GM21737 (cell line): ENCODE data around the gene DFFA.
"Not testable (repeated sequence)": the region's sequence is repeated elsewhere in the genome, so short reads cannot be mapped to it uniquely, and the experiment has no call there.

ENCODE experiments used
- ATAC-seq: cut with Tn5 transposase; IDR thresholded peaks from one replicate; pipeline ENCODE4 v1.9.1; 2021; ENCODE audit warnings: mild to moderate bottlenecking, moderate library complexity; ENCODE audit not compliant: unreplicated experiment

Gene DFFA

DNA sequence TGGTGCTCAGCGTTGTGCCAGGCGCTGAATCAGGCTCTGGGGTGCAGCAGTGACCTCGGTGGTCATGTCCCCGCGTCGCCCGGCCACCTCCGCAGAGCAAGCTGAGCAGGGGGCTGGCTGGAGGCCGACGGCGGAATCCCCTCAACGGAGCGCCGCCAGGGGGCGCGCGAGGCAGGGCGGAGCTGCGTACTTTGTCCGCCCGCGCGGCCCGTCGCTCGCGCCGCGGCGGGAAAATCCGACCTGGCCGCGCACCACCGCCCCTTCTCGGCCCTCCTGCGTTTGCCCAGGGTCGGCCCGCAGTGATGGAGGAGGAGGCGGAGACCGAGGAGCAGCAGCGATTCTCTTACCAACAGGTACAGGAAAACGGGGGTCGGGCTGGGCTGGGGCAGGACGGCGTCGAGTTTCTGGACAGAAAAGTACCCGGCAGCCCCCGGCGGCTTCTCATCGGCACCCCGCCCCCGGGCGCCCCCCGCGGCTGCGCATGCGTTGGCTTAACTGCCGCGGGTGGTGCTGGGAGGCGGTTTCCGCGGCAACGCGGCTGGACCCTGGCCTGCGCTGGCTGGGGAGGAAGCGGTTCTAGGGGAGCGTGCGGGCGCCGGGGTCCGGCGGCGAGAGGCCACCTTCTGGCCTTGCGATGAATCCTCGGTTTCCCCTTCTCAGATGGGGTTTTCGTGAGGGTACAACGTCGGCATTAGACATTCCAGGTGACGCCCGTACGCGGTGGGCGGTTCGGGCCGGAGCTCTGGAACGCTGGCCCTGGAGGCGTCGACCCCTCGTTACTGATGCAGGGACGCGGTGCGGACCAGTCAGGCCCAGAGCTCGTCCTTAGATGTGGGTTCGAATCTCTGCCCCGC, 41.9 kb downstream of the DFFA start, which contains the start of gene CENPS:
Gene CENPS (plus strand): TSS at position 218 of the 854 bp plus-strand sequence. CDS start 85 bp downstream, at position 303.
- peak; percentile 73 for ATAC-seq

GRCh38 chr1:10429868-10430215, 42.5 kb downstream of the DFFA start:
- ATAC-seq: no peak

GRCh38 chr1:10428984-10429383, 43.3 kb downstream of the DFFA start:
- no peak for ATAC-seq

DNA sequence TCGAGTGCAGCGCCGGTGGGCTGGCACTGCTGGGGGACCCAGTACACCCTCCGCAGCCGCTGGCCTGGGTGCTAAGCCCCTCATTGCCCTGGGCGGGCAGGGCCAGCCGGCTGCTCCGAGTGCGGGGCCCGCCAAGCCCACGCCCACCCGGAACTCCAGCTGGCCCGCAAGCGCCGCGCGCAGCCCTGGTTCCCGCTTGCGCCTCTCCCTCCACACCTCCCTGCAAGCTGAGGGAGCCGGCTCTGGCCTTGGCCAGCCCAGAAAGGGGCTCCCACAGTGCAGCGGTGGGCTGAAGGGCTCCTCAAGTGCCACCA, 45.8 kb downstream of the DFFA start:
- ATAC-seq: not testable (repeated sequence)

GRCh38 chr1:10425826-10426534, 46.3 kb downstream of the DFFA start:
- ATAC-seq: not testable (repeated sequence)

DNA sequence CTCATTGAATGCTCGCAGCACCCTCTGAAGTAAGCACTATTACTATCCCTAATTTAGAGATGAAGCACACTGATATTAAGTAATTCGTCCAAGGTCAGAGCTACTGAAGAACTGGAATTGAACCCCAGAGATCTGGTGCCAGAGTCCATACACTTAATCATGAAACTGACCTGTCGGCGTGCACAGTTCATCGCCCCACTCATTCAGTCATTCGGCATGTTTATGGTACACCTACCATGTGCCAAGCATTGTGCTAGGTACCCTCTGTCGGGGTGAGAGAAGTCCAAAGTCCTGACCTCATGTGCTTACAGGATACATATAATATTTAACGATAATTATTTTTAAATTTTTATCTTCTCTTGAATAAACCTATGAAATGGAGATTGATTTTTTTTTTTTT, 47.7 kb downstream of the DFFA start:
- no peak for ATAC-seq

DNA sequence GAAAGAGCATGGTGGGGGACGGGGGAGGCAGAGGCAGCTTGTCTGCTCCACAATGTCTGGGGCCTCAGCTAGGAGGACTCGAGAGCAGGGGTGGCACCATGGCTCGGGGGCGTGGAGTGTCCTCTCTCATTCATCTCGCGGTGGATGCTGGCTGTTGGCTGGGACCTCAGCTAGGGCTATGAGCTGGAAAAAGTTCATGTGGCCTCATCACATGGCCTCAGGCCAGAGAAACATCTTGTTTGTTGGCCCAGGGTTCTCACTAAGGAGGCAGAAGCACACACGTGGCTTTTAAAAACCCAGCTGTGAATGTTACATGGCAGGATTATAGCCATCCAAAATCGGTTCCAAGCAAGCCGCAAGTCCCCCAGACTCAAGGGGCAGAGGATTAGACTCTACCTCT, 48.3 kb downstream of the DFFA start:
- no peak for ATAC-seq

DNA sequence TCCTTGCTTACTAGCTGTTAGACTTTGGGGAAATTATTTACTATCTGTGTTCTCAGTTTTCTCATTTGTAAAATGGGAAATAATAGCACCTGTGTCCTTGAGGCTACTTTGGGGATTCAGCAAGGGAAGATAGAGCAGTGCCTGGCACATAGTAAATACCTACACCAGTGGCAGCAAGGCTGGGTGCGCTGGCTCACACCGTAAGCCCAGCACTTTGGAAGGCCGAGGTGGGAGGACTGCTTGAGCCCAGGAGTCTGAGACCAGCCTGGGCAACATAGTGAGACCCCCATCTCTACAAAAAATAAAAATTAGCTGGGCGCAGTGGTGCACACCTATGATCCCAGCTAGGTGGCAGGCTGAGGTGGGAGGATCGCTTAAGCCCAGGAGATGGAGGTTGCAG, 50.7 kb downstream of the DFFA start:
- ATAC-seq: no peak

DNA sequence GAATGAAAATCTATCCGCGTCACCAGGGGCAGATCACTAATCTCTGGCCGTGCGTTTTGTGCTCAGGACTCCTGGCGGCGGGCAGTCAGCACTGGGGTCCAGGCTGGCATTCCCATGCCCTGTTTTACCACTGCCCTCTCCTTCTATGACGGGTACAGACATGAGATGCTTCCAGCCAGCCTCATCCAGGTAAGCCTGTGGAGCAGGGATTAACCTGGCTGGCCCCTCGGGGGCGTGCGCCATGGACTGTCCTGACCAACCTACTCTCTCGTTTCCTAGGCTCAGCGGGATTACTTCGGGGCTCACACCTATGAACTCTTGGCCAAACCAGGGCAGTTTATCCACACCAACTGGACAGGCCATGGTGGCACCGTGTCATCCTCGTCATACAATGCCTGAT, 53.0 kb downstream of the DFFA start:
- ATAC-seq: no peak

DNA sequence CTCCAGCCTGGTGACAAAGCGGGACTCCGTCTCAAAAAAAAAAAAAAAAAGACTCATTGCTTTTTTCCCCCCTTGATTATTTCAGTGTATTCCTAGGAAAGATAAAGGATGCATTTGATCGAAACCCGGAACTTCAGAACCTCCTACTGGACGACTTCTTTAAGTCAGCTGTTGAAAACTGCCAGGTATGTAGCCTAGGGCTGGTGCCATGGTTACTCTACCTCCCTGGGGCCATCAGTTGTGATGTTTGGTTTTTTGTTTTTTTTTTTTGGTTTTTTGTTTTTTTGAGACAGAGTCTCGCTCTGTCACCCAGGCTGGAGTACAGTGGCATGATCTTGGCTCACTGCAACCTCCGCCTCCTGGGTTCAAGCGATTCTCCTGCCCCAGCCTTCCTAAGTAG, 53.6 kb downstream of the DFFA start:
- ATAC-seq: not testable (repeated sequence)

GRCh38 chr1:10415967-10416366, 56.4 kb downstream of the DFFA start:
- ATAC-seq: not testable (repeated sequence)

GRCh38 chr1:10415211-10415930, 57.0 kb downstream of the DFFA start:
- ATAC-seq: no peak

DNA sequence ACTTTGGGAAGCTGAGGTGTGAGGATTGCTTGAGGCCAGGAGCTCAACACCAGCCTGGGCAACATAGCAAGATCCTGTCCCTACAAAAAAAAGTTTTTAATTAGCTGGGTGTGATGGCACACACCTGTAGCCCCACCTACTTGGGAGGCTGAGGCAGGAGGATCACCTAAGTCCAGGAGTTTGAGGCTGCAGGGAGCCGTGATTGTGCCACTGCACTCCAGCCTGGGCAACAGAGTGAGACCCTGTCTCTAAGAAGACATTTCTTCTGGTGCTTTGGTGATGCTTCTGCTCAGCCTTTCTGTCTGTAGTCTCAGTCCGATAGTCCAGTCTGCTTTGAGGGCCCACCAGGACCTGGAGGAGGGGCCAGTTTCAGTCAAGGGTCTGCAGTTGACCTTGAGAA, 65.1 kb downstream of the DFFA start:
- ATAC-seq: no peak
